GM20431 (cell line): ENCODE data around the gene IL17RD.
"Not testable (repeated sequence)": the region's sequence is repeated elsewhere in the genome, so short reads cannot be mapped to it uniquely, and the experiment has no call there.

ENCODE experiments used
- in situ Hi-C: fragments of 300-500 bp; cut with MseI, MboI; formaldehyde crosslinking; loops from one replicate; pipeline ENCODE4 v1.15.0; 2020; ENCODE audit warnings: low sequenced_read_pairs; ENCODE audit not compliant: unreplicated experiment

The IL17RD gene

DNA sequence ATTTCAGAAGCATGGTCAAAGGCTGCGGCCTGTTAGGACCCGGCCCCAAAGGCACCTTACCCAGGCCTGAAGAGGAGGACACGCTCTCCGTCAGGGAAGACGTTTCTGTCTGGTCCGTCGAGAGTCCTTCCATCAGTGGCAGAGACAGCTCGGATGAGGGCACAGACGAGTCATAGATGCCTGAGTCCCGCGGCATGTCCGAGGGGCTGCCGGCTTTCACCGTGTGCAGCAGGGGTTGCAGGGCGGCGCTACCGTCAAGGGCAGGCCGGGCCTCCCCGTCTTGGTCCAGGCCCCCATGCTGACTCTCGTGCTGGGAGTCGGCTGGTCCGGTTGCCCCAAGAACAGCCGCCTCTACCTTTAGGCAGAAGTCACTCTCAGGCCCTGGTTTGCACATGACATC, 67.6 kb downstream of the IL17RD start:
- in situ Hi-C loops = no loop called here

GRCh38 chr3:57095363-57095762, 69.8 kb downstream of the IL17RD start:
- in situ Hi-C loops = no loop called here

- in situ Hi-C loops = no loop called here
Measured at GRCh38 chr3:57094575-57094974, 70.6 kb downstream of the IL17RD start.

DNA sequence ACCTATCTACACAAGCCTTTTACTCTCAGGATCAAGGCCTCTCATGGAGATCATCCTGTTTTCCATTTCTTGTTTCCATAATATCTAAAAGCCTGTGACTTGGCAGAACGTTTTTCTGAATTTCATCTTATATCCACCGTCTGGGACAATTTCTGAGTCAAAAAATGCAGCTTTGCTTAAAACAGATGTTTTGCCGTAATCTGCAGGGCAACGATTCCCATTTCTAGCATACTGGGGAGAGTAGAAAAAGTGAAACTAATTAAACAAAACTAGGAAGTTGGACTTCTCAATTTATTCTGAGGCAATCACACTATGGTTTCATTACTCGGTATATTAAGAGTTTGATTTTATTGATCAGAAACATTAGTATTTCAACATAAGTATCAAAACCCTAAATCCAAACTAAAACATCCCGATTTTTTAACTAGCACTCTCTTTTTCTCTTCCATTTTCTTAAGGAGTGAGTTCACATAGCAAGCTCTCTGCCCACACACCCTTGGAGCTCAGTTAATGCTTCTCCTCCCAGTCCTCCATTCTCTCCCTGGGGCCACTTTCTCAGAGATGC, 71.1 kb downstream of the IL17RD start:
- in situ Hi-C loops = no loop called here

DNA sequence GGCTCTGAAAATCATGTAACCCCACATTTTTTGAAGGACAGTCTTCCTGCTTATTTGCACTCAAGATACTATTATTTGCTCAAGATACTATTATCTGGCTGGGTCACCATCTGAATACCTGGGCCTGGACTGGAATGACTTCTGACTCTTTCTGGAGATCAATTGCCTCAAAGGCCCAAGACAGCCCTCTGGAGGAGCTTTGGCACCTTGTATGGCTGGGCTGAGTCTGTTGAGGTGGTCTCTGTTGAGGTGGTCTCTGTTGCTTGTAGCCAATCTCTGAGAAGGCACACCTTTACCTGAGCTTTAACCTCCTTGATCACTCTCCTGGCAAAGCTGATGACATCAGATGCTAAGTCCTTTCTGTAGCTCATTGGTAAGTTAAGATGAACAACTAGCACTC, 71.7 kb downstream of the IL17RD start:
- in situ Hi-C loops = no loop called here

DNA sequence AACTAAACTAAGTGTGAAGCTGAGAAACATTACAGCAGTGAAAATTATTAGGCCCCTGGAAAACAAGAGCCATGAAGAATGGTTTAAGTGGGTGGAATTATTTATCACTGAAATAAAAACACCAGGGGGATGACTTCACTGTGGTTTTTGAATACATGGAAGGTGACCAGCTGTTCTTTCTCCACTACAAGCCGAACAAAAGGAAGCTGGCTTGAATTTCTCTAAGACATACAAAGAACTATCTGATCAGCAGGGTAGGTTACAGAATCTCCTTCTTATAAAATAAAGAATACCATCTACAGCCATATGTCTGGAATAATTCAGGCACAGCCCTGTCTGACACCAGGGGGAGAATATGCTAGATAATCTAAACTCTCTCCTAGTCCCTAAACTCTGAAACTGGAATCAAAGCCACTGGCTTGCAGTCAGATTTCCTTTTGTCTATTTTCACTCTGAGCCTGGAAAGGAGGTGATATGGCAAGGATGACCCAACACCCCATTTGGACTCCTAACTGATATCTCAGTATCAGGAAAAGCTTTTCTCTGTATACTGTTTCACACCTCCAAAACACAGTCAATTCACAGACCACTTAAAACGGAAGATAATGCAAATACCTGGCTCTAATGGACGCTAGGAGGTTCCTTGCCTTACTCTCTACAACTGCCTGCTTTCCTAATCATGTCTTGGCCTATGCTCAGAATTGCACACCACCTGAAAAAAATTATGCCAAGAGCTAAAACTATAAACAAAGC, 73.5 kb downstream of the IL17RD start:
- in situ Hi-C loops = no loop called here

GRCh38 chr3:57089043-57089442, 76.1 kb downstream of the IL17RD start:
- in situ Hi-C loops = no loop called here

DNA sequence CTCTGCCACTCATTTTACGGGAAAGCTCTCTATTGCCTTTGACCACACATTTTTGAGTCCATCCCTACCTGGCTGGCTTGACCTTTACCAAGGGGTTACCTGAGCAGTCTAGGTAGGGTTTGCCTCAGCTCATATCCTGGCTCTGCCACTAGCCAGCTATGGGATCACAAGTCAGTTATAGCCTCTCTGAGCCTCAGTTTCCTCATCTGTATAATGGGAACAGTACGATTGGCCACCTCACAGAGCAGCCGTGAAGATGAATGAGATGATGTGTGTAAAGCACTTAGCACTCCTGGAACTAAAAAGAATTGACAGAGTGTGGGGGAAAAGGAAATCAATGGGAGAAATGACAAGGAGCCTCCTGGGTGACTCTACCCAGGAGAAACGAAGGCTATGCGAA, 76.7 kb downstream of the IL17RD start:
- in situ Hi-C loops = no loop called here

- in situ Hi-C loops = no loop called here
Measured at GRCh38 chr3:57087361-57088092, 77.6 kb downstream of the IL17RD start.

- in situ Hi-C loops = no loop called here
Measured at GRCh38 chr3:57086201-57086600, 79.0 kb downstream of the IL17RD start.

DNA sequence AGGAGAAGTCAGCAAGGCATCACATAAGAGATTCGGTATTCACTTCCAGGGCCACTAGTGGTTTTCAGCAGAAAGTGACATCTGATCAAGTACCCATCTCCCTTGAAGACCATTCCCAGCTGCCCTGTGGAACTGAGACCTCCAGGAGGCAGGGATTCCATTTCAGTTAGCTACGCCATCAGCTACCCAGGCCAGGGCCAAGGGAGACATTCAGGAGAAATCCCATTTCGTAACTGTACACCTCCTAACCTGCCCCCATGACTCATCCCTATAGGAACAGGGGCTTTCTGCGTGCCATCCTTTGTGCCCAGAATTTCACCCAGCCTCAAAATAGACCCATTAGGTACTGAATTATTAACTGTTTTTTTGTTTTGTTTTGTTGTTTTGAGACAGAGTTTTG, 79.9 kb downstream of the IL17RD start:
- in situ Hi-C loops = no loop called here

DNA sequence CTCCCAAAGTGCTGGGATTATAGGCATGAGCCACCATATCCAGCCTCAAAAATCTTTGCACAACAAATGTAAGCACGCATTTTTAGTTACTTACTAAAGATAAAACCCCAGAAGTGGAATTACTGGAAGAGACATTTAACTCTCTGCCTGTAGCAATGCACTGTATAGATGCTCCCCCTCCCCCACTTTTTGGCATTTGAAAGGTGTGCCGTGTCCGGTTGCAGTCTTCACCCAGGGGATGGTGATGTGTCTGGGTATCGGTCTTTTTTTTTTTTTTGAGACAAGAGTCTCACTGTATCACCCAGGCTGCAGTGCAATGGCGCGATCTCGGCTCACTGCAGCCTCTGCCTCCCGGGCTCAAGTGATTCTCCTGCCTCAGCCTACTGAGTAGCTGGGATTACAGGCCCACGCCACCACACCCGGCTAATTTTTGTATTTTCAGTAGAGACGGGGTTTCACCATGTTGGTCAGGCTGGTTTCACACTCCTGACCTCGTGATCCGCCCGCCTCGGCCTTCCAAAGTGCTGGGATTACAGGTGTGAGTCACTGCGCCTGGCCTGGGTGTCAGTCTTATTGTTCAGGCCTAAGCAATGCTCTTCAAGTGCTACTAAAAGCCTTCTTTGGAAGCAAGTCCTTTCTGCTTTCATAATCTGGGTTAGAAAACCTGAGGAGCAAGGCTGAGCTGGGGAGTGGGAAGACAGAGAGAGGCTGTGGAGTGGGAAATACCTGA, 81.7 kb downstream of the IL17RD start:
- in situ Hi-C loops = not testable (repeated sequence)

- in situ Hi-C loops = no loop called here
Measured at GRCh38 chr3:57082481-57082880, 82.7 kb downstream of the IL17RD start.

DNA sequence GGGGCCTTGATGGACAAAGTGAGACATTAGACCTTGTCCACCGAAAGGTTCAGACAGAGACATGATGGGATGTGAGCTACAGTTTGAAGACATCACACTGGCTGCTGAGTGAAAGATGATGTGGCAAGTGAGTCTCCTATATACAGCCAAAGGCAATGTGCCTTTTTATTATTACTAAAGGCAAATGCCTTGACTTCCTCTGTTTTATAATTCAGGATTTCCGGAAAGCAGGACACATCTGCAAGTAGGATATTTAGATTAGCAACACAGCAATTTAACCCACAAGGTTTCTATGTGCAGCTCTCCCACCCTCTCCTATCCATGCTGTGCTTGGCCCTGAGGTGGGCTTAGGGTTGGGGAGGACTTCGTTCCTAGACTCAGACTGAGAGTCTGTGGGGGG, 84.0 kb downstream of the IL17RD start:
- in situ Hi-C loops = no loop called here

GRCh38 chr3:57080171-57080570, 85.0 kb downstream of the IL17RD start:
- in situ Hi-C loops = no loop called here

GRCh38 chr3:57079474-57079831, 85.7 kb downstream of the IL17RD start:
- in situ Hi-C loops = no loop called here

GRCh38 chr3:57078635-57079473, 86.3 kb downstream of the IL17RD start:
- in situ Hi-C loops = no loop called here

DNA sequence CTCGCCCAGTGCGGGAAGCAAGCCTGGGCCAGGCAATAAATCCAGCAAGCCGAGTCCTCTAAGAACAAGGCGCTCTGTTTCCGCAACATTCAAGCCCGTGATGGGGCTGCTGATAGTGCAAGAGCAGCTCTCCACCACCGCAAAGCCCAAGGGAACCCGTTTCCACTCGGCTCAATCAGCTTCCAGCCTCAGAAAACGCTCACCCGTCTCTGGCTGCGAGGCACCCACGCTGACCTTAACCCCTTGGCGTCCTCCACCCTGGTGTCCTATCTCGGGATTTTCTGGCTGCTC, 86.9 kb downstream of the IL17RD start:
- in situ Hi-C loops = no loop called here

DNA sequence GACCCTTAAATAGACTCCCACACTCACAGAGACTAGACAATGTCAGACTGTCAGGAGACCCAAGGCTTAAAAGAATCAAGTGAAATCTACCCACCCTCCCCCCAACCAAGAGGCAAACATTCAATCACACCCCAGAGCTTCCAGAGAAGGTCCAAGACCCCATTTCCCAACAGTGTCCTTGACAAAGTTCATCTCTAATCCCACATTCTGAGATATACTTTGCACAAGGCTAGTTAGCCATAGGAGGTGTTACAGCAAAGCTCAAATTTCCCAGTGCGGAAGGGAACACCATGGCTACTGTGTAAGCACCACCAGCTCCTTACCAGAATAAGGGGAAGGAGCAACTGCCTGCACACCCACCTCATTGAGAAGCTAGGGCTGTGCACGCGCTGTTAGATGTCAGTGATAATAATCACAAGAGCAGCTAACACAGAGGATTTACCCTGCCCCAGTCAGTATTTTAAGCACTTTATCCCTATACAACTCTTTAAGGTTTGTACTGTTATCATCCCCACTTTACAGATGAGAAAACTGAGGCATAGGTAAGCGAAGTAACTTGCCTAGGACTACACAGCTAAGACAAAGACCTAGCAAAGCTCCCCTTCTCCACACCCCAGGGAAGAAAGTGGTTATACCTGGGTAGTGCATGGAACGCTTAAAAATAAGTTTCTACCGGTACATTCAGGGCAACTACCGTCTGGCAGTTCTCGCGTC, 87.4 kb downstream of the IL17RD start:
- in situ Hi-C loops = no loop called here
